GM18951 (cell line): ENCODE data around the gene FAAP100.

Experiments used
- POLR2A ChIP-seq: IDR thresholded peaks from 4 replicates; pipeline ENCODE4 v1.6.1; 2011; ENCODE audit warnings: mild to moderate bottlenecking; ENCODE audit not compliant: insufficient read length, insufficient read depth; ENCODE audit errors: extremely low read depth
- in situ Hi-C: fragments of 300-500 bp; cut with MboI; formaldehyde crosslinking; loops from one replicate; pipeline ENCODE4 v1.12.0; 2022; ENCODE audit warnings: low sequenced_read_pairs, mixed read lengths, inconsistent platforms; ENCODE audit not compliant: unreplicated experiment

Gene FAAP100

GRCh38 chr17:81491761-81492160 is 60.4 kb downstream of the FAAP100 start:
- TF ChIP-seq POLR2A: no peak
- in situ Hi-C loops: no loop called here

GRCh38 chr17:81491181-81491581 is 61.0 kb downstream of the FAAP100 start:
- no peak for TF ChIP-seq POLR2A
- in situ Hi-C loops: no loop called here

GRCh38 chr17:81489998-81490992 is 61.9 kb downstream of the FAAP100 start:
- in situ Hi-C loops: no loop called here
- no peak for TF ChIP-seq POLR2A
